Measurements from ENCODE around the gene HINT2. TPM values are rescaled to one million over a fixed set of nuclear protein-coding genes. Genes with fewer than 3 reads are reported as not detected.

The HINT2 gene
- total and polyA plus RNA-seq, 4 donors: 19.9 to 112 (median 58.8) TPM

GRCh38 chr9:35840881-35841644 is 26.2 kb upstream of the HINT2 start:
- ATAC-seq (ENCODE audit: insufficient read depth, low FRiP score): no peak
- no peaks in the 10 kb centered on the region for H3K9me3 ChIP-seq (ENCODE audit: control insufficient read depth in 4 of 4, insufficient read depth in 3 of 4, low read length in 3 of 4)
- 91 to 96% methylated on average over 15 of the region's 15 CpGs for WGBS, 2 donors
- H3K9ac ChIP-seq (ENCODE audit: insufficient read depth in 1 of 2, low read length in 2 of 2): no peak overlapping the region
- peaks cover 0 to 5% (median 2%) of the 10 kb centered on the region in 4 donors for H3K36me3 ChIP-seq (ENCODE audit: control insufficient read depth in 4 of 4, insufficient read depth in 4 of 4, low read length in 4 of 4)
- no peak overlapping the region for H3K27ac ChIP-seq (ENCODE audit: low read depth in 1 of 2, low read length in 1 of 2)
- H3K4me1 ChIP-seq (ENCODE audit: control insufficient read depth in 5 of 5, insufficient read depth in 5 of 5, low read length in 5 of 5): peaks cover 6 to 21% (median 16%) of the 10 kb centered on the region in 5 donors
- H3K27me3 ChIP-seq (ENCODE audit: control insufficient read depth in 3 of 3, insufficient read depth in 3 of 3, low read length in 2 of 3): no peaks in the 10 kb centered on the region
- no peak for DNase-seq
- no peak overlapping the region for H3K4me3 ChIP-seq
- TF ChIP-seq CTCF (IDR thresholded peaks at IDR 0.05; ENCODE audit: control extremely low read depth, extremely low read depth): no peak

- peaks cover 3 to 14% (median 11%) of the 10 kb centered on the region in 5 donors for H3K4me1 ChIP-seq (ENCODE audit: control insufficient read depth in 5 of 5, insufficient read depth in 5 of 5, low read length in 5 of 5)
- H3K27ac ChIP-seq (ENCODE audit: low read depth in 1 of 2, low read length in 1 of 2): no peak overlapping the region
- H3K4me3 ChIP-seq: no peak overlapping the region
- TF ChIP-seq CTCF (IDR thresholded peaks at IDR 0.05; ENCODE audit: control extremely low read depth, extremely low read depth): no peak
- no peak overlapping the region for H3K9ac ChIP-seq (ENCODE audit: insufficient read depth in 1 of 2, low read length in 2 of 2)
- ATAC-seq (ENCODE audit: insufficient read depth, low FRiP score) (no peak), DNase-seq (no peak)
- no peaks in the 10 kb centered on the region for H3K9me3 ChIP-seq (ENCODE audit: control insufficient read depth in 4 of 4, insufficient read depth in 3 of 4, low read length in 3 of 4)
- no peaks in the 10 kb centered on the region for H3K27me3 ChIP-seq (ENCODE audit: control insufficient read depth in 3 of 3, insufficient read depth in 3 of 3, low read length in 2 of 3)
- 82 to 87% methylated on average over 5 of the region's 5 CpGs for WGBS, 2 donors
- peaks cover 0 to 3% (median 2%) of the 10 kb centered on the region in 4 donors for H3K36me3 ChIP-seq (ENCODE audit: control insufficient read depth in 4 of 4, insufficient read depth in 4 of 4, low read length in 4 of 4)
Measured at GRCh38 chr9:35839926-35840325, 25.1 kb upstream of the HINT2 start.

GRCh38 chr9:35836595-35836994 is 21.8 kb upstream of the HINT2 start:
- WGBS, 2 donors: 95 to 96% methylated on average over 5 of the region's 5 CpGs
- TF ChIP-seq CTCF (IDR thresholded peaks at IDR 0.05; ENCODE audit: control extremely low read depth, extremely low read depth): no peak
- no peak for DNase-seq
- peaks cover 0 to 3% (median 0%) of the 10 kb centered on the region in 4 donors for H3K36me3 ChIP-seq (ENCODE audit: control insufficient read depth in 4 of 4, insufficient read depth in 4 of 4, low read length in 4 of 4)
- no peak for ATAC-seq (ENCODE audit: insufficient read depth, low FRiP score)
- no peak overlapping the region for H3K9ac ChIP-seq (ENCODE audit: insufficient read depth in 1 of 2, low read length in 2 of 2)
- no peaks in the 10 kb centered on the region for H3K9me3 ChIP-seq (ENCODE audit: control insufficient read depth in 4 of 4, insufficient read depth in 3 of 4, low read length in 3 of 4)
- no peak overlapping the region for H3K4me3 ChIP-seq
- H3K4me1 ChIP-seq (ENCODE audit: control insufficient read depth in 5 of 5, insufficient read depth in 5 of 5, low read length in 5 of 5): peaks cover 4 to 23% (median 11%) of the 10 kb centered on the region in 5 donors
- H3K27ac ChIP-seq (ENCODE audit: low read depth in 1 of 2, low read length in 1 of 2): no peak overlapping the region
- no peaks in the 10 kb centered on the region for H3K27me3 ChIP-seq (ENCODE audit: control insufficient read depth in 3 of 3, insufficient read depth in 3 of 3, low read length in 2 of 3)
